ENCODE measurements around the gene DEFB110. TPM values are rescaled to one million over a fixed set of nuclear protein-coding genes. Genes with fewer than 3 reads are reported as not detected.

The DEFB110 gene
- total RNA-seq, 1 donor from 2014 or later: not detected

GRCh38 chr6:49988900-49989299, 32.9 kb downstream of the DEFB110 start:
- no peak for DNase-seq (ENCODE audit: low read depth)
- H3K4me3 ChIP-seq (ENCODE audit: low read depth, low read length): no peak overlapping the region
- TF ChIP-seq CTCF (IDR thresholded peaks at IDR 0.05; ENCODE audit: insufficient read depth, low read length, poor library complexity, severe bottlenecking): no peak
- no peaks in the 10 kb centered on the region for H3K27me3 ChIP-seq (ENCODE audit: control insufficient read depth, insufficient read depth, low read length)
- no peaks in the 10 kb centered on the region for H3K36me3 ChIP-seq (ENCODE audit: control insufficient read depth, insufficient read depth, low read length)

GRCh38 chr6:49987749-49988148, 34.0 kb downstream of the DEFB110 start:
- Histone ChIP-seq H3K36me3 (ENCODE audit: control insufficient read depth, insufficient read depth, low read length) (no peaks in the 10 kb centered on the region), H3K4me3 (ENCODE audit: low read depth, low read length) (no peak overlapping the region), H3K27me3 (ENCODE audit: control insufficient read depth, insufficient read depth, low read length) (no peaks in the 10 kb centered on the region)
- no peak for TF ChIP-seq CTCF (IDR thresholded peaks at IDR 0.05; ENCODE audit: insufficient read depth, low read length, poor library complexity, severe bottlenecking)
- DNase-seq (ENCODE audit: low read depth): no peak

- Histone ChIP-seq H3K4me3 (ENCODE audit: low read depth, low read length) (no peak overlapping the region), H3K27me3 (ENCODE audit: control insufficient read depth, insufficient read depth, low read length) (no peaks in the 10 kb centered on the region), H3K36me3 (ENCODE audit: control insufficient read depth, insufficient read depth, low read length) (no peaks in the 10 kb centered on the region)
- DNase-seq (ENCODE audit: low read depth): no peak
- TF ChIP-seq CTCF (IDR thresholded peaks at IDR 0.05; ENCODE audit: insufficient read depth, low read length, poor library complexity, severe bottlenecking): no peak
These were observed 35.2 kb downstream of the DEFB110 start for GRCh38 chr6:49986551-49986950.

- H3K27me3 ChIP-seq (ENCODE audit: control insufficient read depth, insufficient read depth, low read length): no peaks in the 10 kb centered on the region
These were observed 39.7 kb downstream of the DEFB110 start for GRCh38 chr6:49982046-49982445.

GRCh38 chr6:49980898-49981297, 40.9 kb downstream of the DEFB110 start:
- TF ChIP-seq CTCF (IDR thresholded peaks at IDR 0.05; ENCODE audit: insufficient read depth, low read length, poor library complexity, severe bottlenecking): no peak
- Histone ChIP-seq H3K4me3 (ENCODE audit: low read depth, low read length) (no peak overlapping the region), H3K27me3 (ENCODE audit: control insufficient read depth, insufficient read depth, low read length) (no peaks in the 10 kb centered on the region), H3K36me3 (ENCODE audit: control insufficient read depth, insufficient read depth, low read length) (no peaks in the 10 kb centered on the region)
- DNase-seq (ENCODE audit: low read depth): no peak

More at GRCh38 chr6:49982046-49982445, 39.7 kb downstream of the DEFB110 start:
- Histone ChIP-seq H3K36me3 (ENCODE audit: control insufficient read depth, insufficient read depth, low read length) (no peaks in the 10 kb centered on the region), H3K4me3 (ENCODE audit: low read depth, low read length) (no peak overlapping the region)
- no peak for DNase-seq (ENCODE audit: low read depth)
- TF ChIP-seq CTCF (IDR thresholded peaks at IDR 0.05; ENCODE audit: insufficient read depth, low read length, poor library complexity, severe bottlenecking): no peak

DNA sequence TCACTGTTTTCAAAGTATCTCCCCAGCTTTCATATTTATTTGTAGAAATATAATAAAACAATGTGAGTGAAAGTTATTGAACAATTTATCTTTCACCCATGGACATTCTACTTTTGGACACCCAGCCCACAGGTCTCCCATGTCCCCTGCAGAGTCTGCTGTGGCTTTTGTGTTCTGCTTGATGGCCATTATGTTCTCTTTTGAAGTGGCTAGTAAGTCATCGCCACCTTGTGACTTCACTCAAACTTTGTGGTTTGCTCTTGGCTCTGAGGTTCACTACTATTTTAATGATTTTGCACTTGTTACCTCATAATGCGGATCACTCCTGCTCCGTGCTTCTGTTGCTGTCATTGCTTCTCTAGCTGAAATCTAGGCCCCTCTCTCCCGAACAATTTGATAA, 42.2 kb downstream of the DEFB110 start:
- H3K27me3 ChIP-seq (ENCODE audit: control insufficient read depth, insufficient read depth, low read length): no peaks in the 10 kb centered on the region
- no peak overlapping the region for H3K4me3 ChIP-seq (ENCODE audit: low read depth, low read length)
- TF ChIP-seq CTCF (IDR thresholded peaks at IDR 0.05; ENCODE audit: insufficient read depth, low read length, poor library complexity, severe bottlenecking): no peak
- DNase-seq (ENCODE audit: low read depth): no peak
- no peaks in the 10 kb centered on the region for H3K36me3 ChIP-seq (ENCODE audit: control insufficient read depth, insufficient read depth, low read length)
